Tibial nerve (tissue), 4 donors: Measurements from ENCODE around the gene C1D.

Experiments used
- CTCF ChIP-seq, 5 experiments: fragments of 200-600 bp in 3 of 5; fragments of 450-650 bp in 2 of 5; sonication (generic) in 3 of 5; IDR thresholded peaks; one replicate each; pipeline ENCODE4 v1.5.1; 2016 to 2019; ENCODE audit warnings: antibody characterized with exemption in 5 of 5, mild to moderate bottlenecking in 3 of 5, moderate library complexity in 2 of 5
- EP300 ChIP-seq, 2 donors: sonication (generic); formaldehyde crosslinking; IDR thresholded peaks; one replicate each; pipeline ENCODE4 v1.6.1; 2017; ENCODE audit warnings: antibody characterized with exemption in 2 of 2, mild to moderate bottlenecking in 1 of 2
- POLR2A ChIP-seq, 2 donors: fragments of 450-650 bp; IDR thresholded peaks; one replicate each; pipeline ENCODE4 v1.6.1; 2017; ENCODE audit warnings: antibody characterized with exemption in 2 of 2, mild to moderate bottlenecking in 2 of 2, moderate library complexity in 2 of 2

- TF ChIP-seq CTCF (IDR thresholded peaks at IDR 0.05) (no peak), POLR2A (IDR thresholded peaks at IDR 0.05) (no peak), EP300 (IDR thresholded peaks at IDR 0.05) (no peak)
Measured at GRCh38 chr2:68104111-68104835, 41.5 kb upstream of the C1D start.
